Astrocyte of the spinal cord (primary cell): ENCODE results near the gene KIF3B.
"Not testable (repeated sequence)": the region's sequence is repeated elsewhere in the genome, so short reads cannot be mapped to it uniquely, and the experiment has no call there.

Source experiments
- DNase-seq: peaks from one replicate; pipeline ENCODE4 v3.0.0; 2011; ENCODE audit warnings: low read depth, low spot score
- H3K4me3 ChIP-seq: 2 replicates; pipeline ENCODE4 v1.5.1; 2011; ENCODE audit warnings: low read depth, mild to moderate bottlenecking, low read length, moderate library complexity
- CTCF ChIP-seq: IDR thresholded peaks from 2 replicates; pipeline ENCODE4 v1.5.1; 2012; ENCODE audit warnings: low read depth, mild to moderate bottlenecking, low read length, inconsistent platforms
- in situ Hi-C: cut with HindIII; loops from 2 replicates; pipeline ENCODE4 v1.10.0; 2017; ENCODE audit warnings: low sequenced_read_pairs

KIF3B gene

GRCh38 chr20:32380745-32381144 is 103.3 kb downstream of the KIF3B start:
- no peak for DNase-seq
- no peak for TF ChIP-seq CTCF
- in situ Hi-C loops, result no loop called here
- no peak overlapping the region for H3K4me3 ChIP-seq

GRCh38 chr20:32382102-32382950 is 104.9 kb downstream of the KIF3B start:
- no peak for DNase-seq
- no peak overlapping the region for H3K4me3 ChIP-seq
- in situ Hi-C loops, result no loop called here
- TF ChIP-seq CTCF, result no peak

- H3K4me3 ChIP-seq, in situ Hi-C loops, DNase-seq: not testable (repeated sequence)
Observed at GRCh38 chr20:32383441-32383840, 106.0 kb downstream of the KIF3B start.
